GM21360 (cell line): Measurements from ENCODE around the gene STX1B.
"Not testable (repeated sequence)": the region's sequence is repeated elsewhere in the genome, so short reads cannot be mapped to it uniquely, and the experiment has no call there.

Experiments
- ATAC-seq: cut with Tn5 transposase; IDR thresholded peaks from one replicate; pipeline ENCODE4 v1.9.1; 2021; ENCODE audit warnings: mild to moderate bottlenecking, moderate library complexity; ENCODE audit not compliant: unreplicated experiment

Gene STX1B

GRCh38 chr16:31016018-31016417 is 5.6 kb upstream of the STX1B start:
- ATAC-seq: no peak

- ATAC-seq: not testable (repeated sequence)
These were observed 2.9 kb upstream of the STX1B start for GRCh38 chr16:31013292-31013691.

GRCh38 chr16:31011815-31012214 is 1.4 kb upstream of the STX1B start:
- ATAC-seq: not testable (repeated sequence)

GRCh38 chr16:31009894-31010584 is 399 bp downstream of the STX1B start:
- no peak for ATAC-seq

GRCh38 chr16:31009120-31009519 is 1.3 kb downstream of the STX1B start:
- ATAC-seq: no peak

- ATAC-seq: no peak
These were observed 1.9 kb downstream of the STX1B start for GRCh38 chr16:31008551-31008950.

GRCh38 chr16:31008149-31008548 is 2.3 kb downstream of the STX1B start:
- ATAC-seq: no peak

GRCh38 chr16:31007684-31008083 is 2.8 kb downstream of the STX1B start:
- no peak for ATAC-seq

GRCh38 chr16:31006589-31006988 is 3.8 kb downstream of the STX1B start:
- no peak for ATAC-seq

GRCh38 chr16:31006086-31006385 is 4.4 kb downstream of the STX1B start:
- no peak for ATAC-seq

- no peak for ATAC-seq
These were observed 4.9 kb downstream of the STX1B start for GRCh38 chr16:31005350-31006085.

- no peak for ATAC-seq
These were observed 5.8 kb downstream of the STX1B start for GRCh38 chr16:31004658-31005057.

- ATAC-seq: no peak
These were observed 6.7 kb downstream of the STX1B start for GRCh38 chr16:31003744-31004143.

- ATAC-seq: no peak
These were observed 7.5 kb downstream of the STX1B start for GRCh38 chr16:31002862-31003341.

GRCh38 chr16:31002250-31002700 is 8.2 kb downstream of the STX1B start:
- no peak for ATAC-seq

- no peak for ATAC-seq
These were observed 8.8 kb downstream of the STX1B start for GRCh38 chr16:31001507-31002249.

- no peak for ATAC-seq
These were observed 9.6 kb downstream of the STX1B start for GRCh38 chr16:31000671-31001382.

- ATAC-seq: no peak
These were observed 11.3 kb downstream of the STX1B start for GRCh38 chr16:30998852-30999761.

GRCh38 chr16:30997725-30998711 is 12.4 kb downstream of the STX1B start:
- no peak for ATAC-seq
